ENCODE measurements around the gene TRAP1. TPM values are rescaled to one million over a fixed set of nuclear protein-coding genes. Genes with fewer than 3 reads are reported as not detected.
"Not testable (repeated sequence)": the region's sequence is repeated elsewhere in the genome, so short reads cannot be mapped to it uniquely, and the experiment has no call there.

The TRAP1 gene
- total RNA-seq, 8 experiments from 2014 or later: 76.9 to 215 (median 99.6) TPM

- Histone ChIP-seq H3K4me1 (replicated peaks in 1 of 2) (peaks cover 10 to 12% of the 10 kb centered on the region in 2 donors), H3K4me3 (no peak overlapping the region), H3K27ac (no peak overlapping the region)
- WGBS, 10 experiments: 79 to 100% (median 94%) methylated on average over 1 to 10 of the region's 10 CpGs
- ATAC-seq (replicated peaks in 6 of 8): no peak
- in situ Hi-C loops (cut with MboI; ENCODE audit: low pct_unique_long_range_greater_than_20kb in 2 of 9, low sequenced_read_pairs in 9 of 9, unreplicated experiment in 9 of 9): no loop called here
These were observed 1.3 kb upstream of the TRAP1 start for GRCh38 chr16:3718628-3719027.

DNA sequence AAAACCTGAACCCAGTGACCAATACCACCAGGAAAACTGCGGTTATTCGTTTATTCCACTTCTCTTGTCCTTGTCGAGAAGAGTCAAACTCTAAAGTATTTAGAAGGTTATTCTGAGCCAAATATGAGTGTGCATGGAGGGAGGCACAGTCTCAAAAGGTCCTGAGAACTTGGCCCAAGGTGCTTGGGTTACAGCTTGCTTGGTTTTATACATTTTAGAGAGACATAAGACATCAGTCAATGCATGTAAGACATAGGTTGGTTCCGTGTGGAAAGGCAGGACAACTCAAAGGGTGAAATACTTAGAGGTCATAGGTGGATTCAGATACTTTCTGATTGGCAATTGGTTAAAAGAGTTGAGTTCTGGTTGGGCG, 681 bp upstream of the TRAP1 start:
- peak overlapping the region; percentile 54 to 96 (median 90) for H3K4me3 ChIP-seq
- H3K4me1 ChIP-seq (replicated peaks in 1 of 2): peaks cover 10 to 12% of the 10 kb centered on the region in 2 donors
- WGBS, 10 experiments: 0 to 64% (median 37%) methylated on average over 1 to 5 of the region's 5 CpGs; no CpG with 5 or more reads in 3 of the 10 experiments
- in situ Hi-C loops (cut with MboI; ENCODE audit: low pct_unique_long_range_greater_than_20kb in 2 of 9, low sequenced_read_pairs in 9 of 9, unreplicated experiment in 9 of 9): no loop called here
- ATAC-seq (replicated peaks in 6 of 8): no peak
- peak overlapping the region; percentile 77 to 90 for H3K27ac ChIP-seq

- in situ Hi-C loops (cut with MboI; ENCODE audit: low pct_unique_long_range_greater_than_20kb in 2 of 9, low sequenced_read_pairs in 9 of 9, unreplicated experiment in 9 of 9): no loop called here
- Histone ChIP-seq H3K27ac (peak overlapping the region; percentile 77 to 90), H3K4me1 (replicated peaks in 1 of 2) (peaks cover 10 to 12% of the 10 kb centered on the region in 2 donors), H3K4me3 (peak overlapping the region; percentile 54 to 96 (median 90))
- 0 to 3% (median 0%) methylated on average over 1 to 17 of the region's 34 CpGs; no CpG with 5 or more reads in 6 of the 10 experiments for WGBS, 10 experiments
- ATAC-seq (replicated peaks in 6 of 8): peak; percentile 13 to 55 (median 18)
These were observed 491 bp downstream of the TRAP1 start for GRCh38 chr16:3716831-3717234.

- in situ Hi-C loops (cut with MboI; ENCODE audit: low pct_unique_long_range_greater_than_20kb in 2 of 9, low sequenced_read_pairs in 9 of 9, unreplicated experiment in 9 of 9): no loop called here
- Histone ChIP-seq H3K27ac (no peak overlapping the region), H3K4me1 (replicated peaks in 1 of 2) (peaks cover 10 to 12% of the 10 kb centered on the region in 2 donors), H3K4me3 (no peak overlapping the region)
- 33 to 100% (median 91%) methylated on average over 1 to 7 of the region's 7 CpGs; no CpG with 5 or more reads in 2 of the 10 experiments for WGBS, 10 experiments
- ATAC-seq (replicated peaks in 6 of 8): no peak
These were observed 1.9 kb downstream of the TRAP1 start for GRCh38 chr16:3715430-3715829.

DNA sequence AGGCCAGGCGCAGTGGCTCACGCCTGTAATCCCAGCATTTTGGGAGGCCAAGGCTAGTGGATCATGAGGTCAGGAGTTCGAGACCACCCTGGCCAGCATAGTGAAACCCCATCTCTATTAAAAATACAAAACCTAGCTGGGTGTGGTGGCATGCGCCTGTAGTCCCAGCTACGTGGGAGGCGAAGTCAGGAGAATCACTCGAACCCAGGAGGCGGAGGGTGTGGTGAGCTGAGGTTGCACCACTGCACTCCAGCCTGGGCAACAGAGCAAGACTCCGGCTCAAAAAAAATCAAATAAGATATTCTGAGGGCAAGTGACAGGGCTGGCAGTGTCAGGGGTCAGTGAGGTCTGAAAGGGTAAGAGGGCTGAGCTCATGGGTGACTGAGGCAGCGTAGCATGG, 2.9 kb downstream of the TRAP1 start:
- ATAC-seq (replicated peaks in 6 of 8); in situ Hi-C loops (cut with MboI; ENCODE audit: low pct_unique_long_range_greater_than_20kb in 2 of 9, low sequenced_read_pairs in 9 of 9, unreplicated experiment in 9 of 9); H3K4me3 ChIP-seq; H3K27ac ChIP-seq: not testable (repeated sequence)
- WGBS, 10 experiments: 81 to 100% (median 100%) methylated on average over 1 to 6 of the region's 10 CpGs; no CpG with 5 or more reads in 2 of the 10 experiments
- H3K4me1 ChIP-seq (replicated peaks in 1 of 2): peaks cover 10 to 12% of the 10 kb centered on the region in 2 donors

DNA sequence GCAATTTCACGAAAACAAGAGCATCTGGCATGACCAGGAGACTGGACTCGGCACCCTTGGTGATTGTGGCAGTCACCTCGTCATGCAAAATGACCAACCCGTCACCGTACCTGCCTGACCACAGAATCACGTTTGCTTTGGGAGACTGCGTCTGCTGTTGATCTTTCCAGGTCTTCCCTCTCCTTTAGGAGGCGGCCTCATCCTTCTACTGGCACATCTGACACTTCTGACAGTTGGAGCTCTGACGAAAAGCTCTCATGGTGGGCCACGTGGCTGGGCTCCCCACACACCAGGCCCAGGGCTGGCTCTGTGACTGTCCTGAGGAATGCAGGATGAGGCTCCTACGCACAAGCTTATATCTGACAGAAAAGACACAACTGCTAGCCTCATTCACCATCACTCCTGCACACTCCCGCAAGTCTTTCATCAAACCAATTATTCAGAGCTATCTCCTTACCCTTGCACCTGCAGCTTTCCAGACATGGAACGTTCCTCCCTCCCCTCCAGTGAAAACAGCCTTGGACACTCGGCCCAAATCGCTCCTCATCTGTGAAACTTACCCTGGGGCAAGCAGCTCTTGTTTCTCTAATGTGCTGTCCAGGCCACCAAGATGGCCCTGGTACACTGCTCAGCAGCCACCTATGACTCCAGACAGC, 3.6 kb downstream of the TRAP1 start:
- in situ Hi-C loops (cut with MboI; ENCODE audit: low pct_unique_long_range_greater_than_20kb in 2 of 9, low sequenced_read_pairs in 9 of 9, unreplicated experiment in 9 of 9): no loop called here
- ATAC-seq (replicated peaks in 6 of 8): no peak
- no peak overlapping the region for H3K4me3 ChIP-seq
- H3K4me1 ChIP-seq (replicated peaks in 1 of 2): peaks cover 10 to 12% of the 10 kb centered on the region in 2 donors
- WGBS, 10 experiments: 80 to 100% (median 96%) methylated on average over 1 to 8 of the region's 15 CpGs; no CpG with 5 or more reads in 3 of the 10 experiments
- H3K27ac ChIP-seq: no peak overlapping the region

DNA sequence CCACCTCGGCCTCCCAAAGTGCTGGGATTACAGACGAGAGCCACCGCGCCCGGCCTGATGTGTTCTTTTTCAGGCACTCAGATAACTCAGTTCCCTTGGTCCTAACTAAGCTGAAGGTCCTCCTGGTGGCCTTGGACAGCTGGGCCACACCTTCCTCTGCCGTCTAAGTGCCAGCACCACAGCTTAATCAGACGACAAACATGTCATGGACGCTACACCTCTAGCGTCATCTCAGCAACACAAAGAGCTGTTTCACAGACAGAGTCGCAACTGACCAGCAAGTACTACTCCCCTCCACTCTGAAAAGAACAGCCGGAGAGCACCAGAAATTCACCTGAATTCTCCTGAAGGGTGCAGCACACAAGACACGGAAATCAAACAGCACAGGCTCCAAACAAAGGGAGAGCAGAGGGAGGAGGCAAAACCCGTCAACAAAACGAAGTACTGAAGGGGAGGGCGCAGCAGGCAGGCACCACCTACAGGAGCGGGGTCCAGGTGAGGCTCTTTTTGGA, 4.4 kb downstream of the TRAP1 start:
- Histone ChIP-seq H3K4me1 (replicated peaks in 1 of 2) (peaks cover 6 to 7% of the 10 kb centered on the region in 2 donors), H3K4me3 (no peak overlapping the region), H3K27ac (no peak overlapping the region)
- WGBS, 10 experiments: 73 to 100% (median 89%) methylated on average over 3 to 10 of the region's 16 CpGs; no CpG with 5 or more reads in 2 of the 10 experiments
- ATAC-seq (replicated peaks in 6 of 8): no peak
- in situ Hi-C loops (cut with MboI; ENCODE audit: low pct_unique_long_range_greater_than_20kb in 2 of 9, low sequenced_read_pairs in 9 of 9, unreplicated experiment in 9 of 9): no loop called here

GRCh38 chr16:3706253-3707012, 10.9 kb downstream of the TRAP1 start:
- in situ Hi-C loops (cut with MboI; ENCODE audit: low pct_unique_long_range_greater_than_20kb in 2 of 9, low sequenced_read_pairs in 9 of 9, unreplicated experiment in 9 of 9): no loop called here
- no peaks in the 10 kb centered on the region for H3K4me1 ChIP-seq (replicated peaks in 1 of 2)
- peak in 1 of 8 experiments; percentile 79 for ATAC-seq (replicated peaks in 6 of 8)
- H3K4me3 ChIP-seq: no peak overlapping the region
- no peak overlapping the region for H3K27ac ChIP-seq
- WGBS, 10 experiments: 50 to 100% (median 89%) methylated on average over 1 to 8 of the region's 10 CpGs

DNA sequence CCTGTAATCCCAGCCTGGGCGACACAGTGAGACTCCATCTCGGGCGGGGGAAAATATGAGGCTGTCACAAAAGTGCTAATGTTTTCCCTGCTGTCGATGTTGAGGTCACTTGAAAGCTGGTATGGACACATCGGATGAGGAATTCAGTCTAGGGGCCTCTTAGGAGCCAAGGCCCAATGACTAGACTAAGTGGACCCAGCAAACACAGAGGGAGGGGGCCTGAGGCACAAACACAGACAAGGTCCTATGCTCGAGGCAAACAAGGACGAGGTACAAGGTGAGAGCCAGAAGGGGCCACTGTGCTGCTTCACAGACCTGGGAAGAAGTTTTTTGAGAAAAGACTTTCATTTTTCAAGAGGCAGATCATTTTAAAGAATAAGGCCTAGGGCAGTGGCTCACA, 15.2 kb downstream of the TRAP1 start:
- H3K27ac ChIP-seq: no peak overlapping the region
- no peaks in the 10 kb centered on the region for H3K4me1 ChIP-seq (replicated peaks in 1 of 2)
- H3K4me3 ChIP-seq: no peak overlapping the region
- WGBS, 10 experiments: 90 to 100% (median 98%) methylated on average over 1 to 7 of the region's 7 CpGs; no CpG with 5 or more reads in 4 of the 10 experiments
- in situ Hi-C loops (cut with MboI; ENCODE audit: low pct_unique_long_range_greater_than_20kb in 2 of 9, low sequenced_read_pairs in 9 of 9, unreplicated experiment in 9 of 9): no loop called here
- ATAC-seq (replicated peaks in 6 of 8): no peak

GRCh38 chr16:3701531-3701930, 15.8 kb downstream of the TRAP1 start:
- in situ Hi-C loops (cut with MboI; ENCODE audit: low pct_unique_long_range_greater_than_20kb in 2 of 9, low sequenced_read_pairs in 9 of 9, unreplicated experiment in 9 of 9): no loop called here
- no peak overlapping the region for H3K4me3 ChIP-seq
- WGBS, 10 experiments: 40 to 100% (median 87%) methylated on average over 1 to 3 of the region's 4 CpGs
- peak in 2 of 8 experiments; percentile 55 to 64 for ATAC-seq (replicated peaks in 6 of 8)
- H3K27ac ChIP-seq: no peak overlapping the region
- no peaks in the 10 kb centered on the region for H3K4me1 ChIP-seq (replicated peaks in 1 of 2)

GRCh38 chr16:3698941-3699340, 18.4 kb downstream of the TRAP1 start:
- Histone ChIP-seq H3K4me1 (replicated peaks in 1 of 2) (no peaks in the 10 kb centered on the region), H3K4me3 (no peak overlapping the region), H3K27ac (no peak overlapping the region)
- no peak for ATAC-seq (replicated peaks in 6 of 8)
- WGBS, 10 experiments: 57 to 100% (median 100%) methylated on average over 2 to 3 of the region's 4 CpGs; no CpG with 5 or more reads in 5 of the 10 experiments
- in situ Hi-C loops (cut with MboI; ENCODE audit: low pct_unique_long_range_greater_than_20kb in 2 of 9, low sequenced_read_pairs in 9 of 9, unreplicated experiment in 9 of 9): loop anchor here in 1 of 9 experiments (25.0 kb wide), 1 partner anchor 188 kb away; the partner anchor contains the start of gene CREBBP

DNA sequence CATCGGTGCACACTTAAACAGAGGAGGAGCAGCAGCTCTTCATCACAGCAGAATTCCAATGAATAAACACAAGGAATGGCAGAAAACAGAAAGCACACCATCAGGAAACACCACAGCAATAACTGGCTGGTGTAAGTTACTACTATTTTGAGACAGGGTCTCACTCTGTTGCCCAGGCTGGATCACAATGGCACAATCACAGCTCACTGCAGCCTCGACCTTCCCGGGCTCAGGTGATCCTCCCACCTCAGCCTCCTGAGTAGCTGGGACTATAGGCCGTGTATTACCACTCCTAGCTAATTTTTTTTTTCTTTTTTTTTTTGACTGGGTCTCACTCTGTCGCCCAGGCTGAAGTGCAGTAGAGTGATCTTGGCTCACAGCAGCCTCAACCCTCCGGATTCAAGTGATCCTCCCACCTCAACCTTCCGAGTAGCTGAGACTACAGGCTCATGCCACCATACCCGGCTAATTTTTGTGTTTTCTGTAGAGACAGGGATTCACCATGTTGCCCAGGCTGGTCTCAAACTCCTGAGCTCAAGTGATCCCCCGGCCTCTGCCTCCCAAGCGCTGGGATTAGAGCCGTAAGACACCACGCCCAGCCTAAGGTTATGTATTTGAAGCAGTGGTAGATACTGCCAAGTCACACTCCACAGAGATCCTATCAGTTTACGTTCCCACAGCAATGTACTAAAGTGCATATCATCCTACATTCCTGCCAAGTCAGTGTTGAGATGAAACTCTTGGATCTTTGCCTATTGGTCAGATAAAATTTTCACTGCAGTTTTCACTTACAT, 20.7 kb downstream of the TRAP1 start:
- ATAC-seq (replicated peaks in 6 of 8): peak in 3 of 8 experiments; percentile 80 to 97 (median 93)
- Histone ChIP-seq H3K4me1 (replicated peaks in 1 of 2) (no peaks in the 10 kb centered on the region), H3K4me3 (no peak overlapping the region), H3K27ac (no peak overlapping the region)
- in situ Hi-C loops (cut with MboI; ENCODE audit: low pct_unique_long_range_greater_than_20kb in 2 of 9, low sequenced_read_pairs in 9 of 9, unreplicated experiment in 9 of 9): loop anchor here in 1 of 9 experiments (25.0 kb wide), 1 partner anchor 191 kb away; the partner anchor contains the start of gene CREBBP
- WGBS, 10 experiments: 40 to 100% (median 96%) methylated on average over 2 to 8 of the region's 13 CpGs
